ENCODE measurements around the gene RAB11FIP5.

DNA sequence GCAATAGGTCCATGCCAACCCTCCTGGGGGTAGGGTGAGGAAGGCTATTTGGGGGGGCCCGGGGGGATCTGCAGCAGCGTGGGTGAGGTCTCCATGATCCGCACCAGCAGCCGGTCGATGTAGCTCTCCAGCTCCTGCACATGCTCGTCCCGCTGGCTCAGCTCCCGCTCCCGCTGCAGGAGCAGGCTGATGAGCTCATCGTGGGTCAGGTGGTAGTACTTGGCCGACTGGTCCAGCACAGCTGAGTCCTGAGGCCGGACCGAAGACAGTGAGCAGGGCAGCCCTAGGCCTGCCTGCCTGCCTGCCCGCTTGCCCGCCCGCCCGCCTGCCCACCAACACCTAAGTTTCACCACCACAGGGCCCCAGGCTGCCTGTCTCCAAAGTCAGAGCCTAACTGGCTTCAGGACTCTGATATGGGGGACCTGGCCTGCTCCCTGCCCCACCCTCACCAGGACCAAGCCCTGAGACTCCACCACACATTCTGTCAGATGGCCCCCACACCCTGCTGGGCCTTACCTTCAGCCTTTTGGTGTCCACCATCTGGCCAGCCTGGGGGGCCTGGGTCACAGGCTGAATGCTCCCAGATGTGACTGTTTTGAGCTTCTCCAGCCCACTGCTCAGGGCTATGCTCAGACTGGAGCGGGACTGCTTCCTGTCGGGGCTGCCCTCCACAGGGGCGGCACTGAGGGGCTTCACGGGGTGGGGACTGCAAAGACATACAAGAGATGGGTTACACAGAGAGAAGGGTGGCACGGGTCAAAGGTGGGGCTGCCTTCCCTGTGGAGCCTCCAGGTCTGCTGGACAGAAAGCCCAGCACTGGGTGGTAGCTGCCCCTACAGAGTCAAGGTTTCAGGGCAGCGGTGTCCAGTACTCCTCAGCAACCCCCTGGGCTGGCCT lies 37.0 kb downstream of the RAB11FIP5 start:
- TF ChIP-seq EZH2phosphoT487 (conservative IDR thresholded peaks at IDR 0.05; ENCODE audit: low read length): no peak
- TF ChIP-seq, protein P1, sequence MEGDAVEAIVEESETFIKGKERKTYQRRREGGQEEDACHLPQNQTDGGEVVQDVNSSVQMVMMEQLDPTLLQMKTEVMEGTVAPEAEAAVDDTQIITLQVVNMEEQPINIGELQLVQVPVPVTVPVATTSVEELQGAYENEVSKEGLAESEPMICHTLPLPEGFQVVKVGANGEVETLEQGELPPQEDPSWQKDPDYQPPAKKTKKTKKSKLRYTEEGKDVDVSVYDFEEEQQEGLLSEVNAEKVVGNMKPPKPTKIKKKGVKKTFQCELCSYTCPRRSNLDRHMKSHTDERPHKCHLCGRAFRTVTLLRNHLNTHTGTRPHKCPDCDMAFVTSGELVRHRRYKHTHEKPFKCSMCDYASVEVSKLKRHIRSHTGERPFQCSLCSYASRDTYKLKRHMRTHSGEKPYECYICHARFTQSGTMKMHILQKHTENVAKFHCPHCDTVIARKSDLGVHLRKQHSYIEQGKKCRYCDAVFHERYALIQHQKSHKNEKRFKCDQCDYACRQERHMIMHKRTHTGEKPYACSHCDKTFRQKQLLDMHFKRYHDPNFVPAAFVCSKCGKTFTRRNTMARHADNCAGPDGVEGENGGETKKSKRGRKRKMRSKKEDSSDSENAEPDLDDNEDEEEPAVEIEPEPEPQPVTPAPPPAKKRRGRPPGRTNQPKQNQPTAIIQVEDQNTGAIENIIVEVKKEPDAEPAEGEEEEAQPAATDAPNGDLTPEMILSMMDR (IDR thresholded peaks at IDR 0.05; ENCODE audit: insufficient read depth, low read length, poor library complexity, severe bottlenecking): no peak
